ENCODE measurements around the gene SLF2. TPM values are rescaled to one million over a fixed set of nuclear protein-coding genes. Genes with fewer than 3 reads are reported as not detected.

The SLF2 gene
- total and polyA plus RNA-seq, 9 of the 15 experiments (the other 6 are each of a cell fraction or from before 2014, with no cell fraction given) = 1.7 to 18.4 (median 7.8) TPM

GRCh38 chr10:100912605-100913469 lies at the start of gene SLF2 (continued):
- TF ChIP-seq ZNF639 (CRISPR knock-in tag; conservative IDR thresholded peaks at IDR 0.05 in 1 of 2, IDR thresholded peaks at IDR 0.05 in 1 of 2) (peak in 1 of 2 experiments; percentile 60; a peak in 2 of 4 replicates), DACH1 (IDR thresholded peaks at IDR 0.05; ENCODE audit: partially characterized antibody) (peak; percentile 94), KDM4B (IDR thresholded peaks at IDR 0.05; ENCODE audit: borderline replicate concordance in 2 of 2, low read depth in 1 of 2) (no peak), JUNB (CRISPR knock-in tag; conservative IDR thresholded peaks at IDR 0.05) (no peak), KLF16 (IDR thresholded peaks at IDR 0.05) (peak; percentile 63), MED1 (CRISPR knock-in tag; IDR thresholded peaks at IDR 0.05; ENCODE audit: borderline replicate concordance) (no peak), POLR2AphosphoS5 (IDR thresholded peaks at IDR 0.05; ENCODE audit: control insufficient read depth, insufficient read depth, low read depth, low read length) (peak; percentile 53; the same call in 1 of the 2 replicates), ARID3A (IDR thresholded peaks at IDR 0.05; ENCODE audit: borderline replicate concordance, low read depth, low read length) (no peak), RERE (CRISPR knock-in tag; IDR thresholded peaks at IDR 0.05; ENCODE audit: borderline replicate concordance) (no peak), SRSF7 (optimal IDR thresholded peaks at IDR 0.05; ENCODE audit: low read depth, low read length) (no peak), C11orf30 (IDR thresholded peaks at IDR 0.05; ENCODE audit: low read depth) (no peak), GABPB2 (CRISPR knock-in tag; conservative IDR thresholded peaks at IDR 0.05) (no peak), GATAD2A (IDR thresholded peaks at IDR 0.05) (no peak), TAF9B (IDR thresholded peaks at IDR 0.05; ENCODE audit: partially characterized antibody) (peak; percentile 89), ZNF785 (CRISPR knock-in tag; IDR thresholded peaks at IDR 0.05) (no peak), FOXP4 (CRISPR knock-in tag; IDR thresholded peaks at IDR 0.05; ENCODE audit: borderline replicate concordance) (no peak)
